IPS-18c (cell line): Measurements from ENCODE around the gene OSBPL8.
A peak's percentile ranks its signal among the peaks of the same experiment; 100 is the strongest.
"Not testable (repeated sequence)": the region's sequence is repeated elsewhere in the genome, so short reads cannot be mapped to it uniquely, and the experiment has no call there.

Experiments
- H3K4me3 ChIP-seq: 2 replicates; pipeline ENCODE4 v1.7.0; 2013; ENCODE audit warnings: low read depth, mild to moderate bottlenecking, low read length, moderate library complexity; ENCODE audit not compliant: insufficient read depth
- H3K9me3 ChIP-seq: one replicate; pipeline ENCODE4 v1.6.1; 2013; ENCODE audit warnings: mild to moderate bottlenecking, low read length, moderate library complexity; ENCODE audit not compliant: control insufficient read depth, insufficient read depth

OSBPL8 gene

DNA sequence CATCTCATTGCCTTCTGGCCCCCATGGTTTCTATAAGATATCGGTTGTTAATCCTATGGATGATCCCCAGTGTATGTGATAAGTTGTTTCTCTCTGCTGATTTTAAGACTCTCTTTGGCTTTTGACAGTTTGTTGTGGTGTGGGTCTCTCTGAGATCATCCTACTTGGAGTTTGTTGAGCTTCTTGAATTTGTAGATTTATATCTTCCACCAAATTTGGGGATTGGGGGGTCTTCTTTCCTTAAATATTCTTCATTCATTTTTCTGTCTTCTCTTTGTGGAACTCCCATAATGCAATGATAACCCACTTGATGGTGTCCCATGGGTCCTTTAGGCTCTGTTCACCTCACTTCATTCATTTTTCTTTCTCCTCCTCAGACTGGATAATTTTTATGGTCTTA is 191.3 kb downstream of the OSBPL8 start:
- H3K9me3 ChIP-seq, result no peaks in the 10 kb centered on the region
- no peak overlapping the region for H3K4me3 ChIP-seq

DNA sequence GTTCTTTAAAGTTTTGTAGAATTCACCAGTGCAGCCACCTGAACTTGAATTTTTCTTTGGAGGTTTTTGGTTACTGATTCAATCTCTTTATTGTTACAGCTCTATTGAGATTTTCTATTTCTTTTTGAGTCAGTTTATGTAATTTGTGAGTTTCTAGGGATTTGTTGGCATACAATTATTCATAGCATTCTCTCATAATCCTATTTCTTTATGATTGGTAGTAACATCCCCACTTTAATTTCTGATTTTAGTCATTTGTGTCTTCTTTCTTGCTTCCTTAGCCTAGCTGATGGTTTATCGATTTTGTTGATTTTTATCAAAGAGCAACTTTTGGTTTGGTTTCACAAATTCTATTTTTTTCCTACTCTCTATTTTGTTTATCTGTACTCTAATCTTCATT is 193.4 kb downstream of the OSBPL8 start:
- no peak overlapping the region for H3K4me3 ChIP-seq
- H3K9me3 ChIP-seq, result no peaks in the 10 kb centered on the region

DNA sequence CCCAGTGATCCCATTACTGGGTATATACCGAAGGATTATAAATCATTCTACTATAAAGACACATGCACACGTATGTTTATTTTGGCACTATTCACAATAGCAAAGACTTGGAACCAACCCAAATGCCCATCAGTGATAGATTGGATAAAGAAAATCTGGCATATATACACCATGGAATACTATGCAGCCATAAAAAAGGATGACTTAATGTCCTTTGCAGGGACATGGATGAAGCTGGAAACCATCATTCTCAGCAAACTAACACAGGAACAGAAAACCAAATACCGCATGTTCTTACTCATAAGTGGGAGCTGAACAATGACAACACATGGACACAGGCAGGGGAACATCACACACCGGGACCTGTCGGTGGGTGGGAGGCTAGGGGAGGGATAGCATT is 195.4 kb downstream of the OSBPL8 start:
- H3K4me3 ChIP-seq, H3K9me3 ChIP-seq: not testable (repeated sequence)

GRCh38 chr12:76360316-76360715 is 199.3 kb downstream of the OSBPL8 start:
- Histone ChIP-seq H3K9me3 (no peaks in the 10 kb centered on the region), H3K4me3 (no peak overlapping the region)

GRCh38 chr12:76356071-76356470 is 203.5 kb downstream of the OSBPL8 start:
- Histone ChIP-seq H3K9me3 (no peaks in the 10 kb centered on the region), H3K4me3 (no peak overlapping the region)

- peak within 1 kb of the TSS; percentile 94 for H3K4me3 ChIP-seq
- H3K9me3 ChIP-seq, result no peaks in the 10 kb centered on the region
These were observed 211.3 kb downstream of the OSBPL8 start, which contains the start of gene BBS10 for GRCh38 chr12:76348079-76348901. Gene BBS10 (minus strand): TSS chr12:76348415. CDS start chr12:76348358, 57 bp downstream.

- Histone ChIP-seq H3K9me3 (no peaks in the 10 kb centered on the region), H3K4me3 (no peak overlapping the region)
These were observed 212.7 kb downstream of the OSBPL8 start for GRCh38 chr12:76346798-76347420.

GRCh38 chr12:76346236-76346635 is 213.3 kb downstream of the OSBPL8 start:
- H3K9me3 ChIP-seq, result no peaks in the 10 kb centered on the region

GRCh38 chr12:76345569-76345968 is 214.0 kb downstream of the OSBPL8 start:
- Histone ChIP-seq H3K4me3 (no peak overlapping the region), H3K9me3 (no peaks in the 10 kb centered on the region)

More at GRCh38 chr12:76346236-76346635, 213.3 kb downstream of the OSBPL8 start:
- no peak overlapping the region for H3K4me3 ChIP-seq

DNA sequence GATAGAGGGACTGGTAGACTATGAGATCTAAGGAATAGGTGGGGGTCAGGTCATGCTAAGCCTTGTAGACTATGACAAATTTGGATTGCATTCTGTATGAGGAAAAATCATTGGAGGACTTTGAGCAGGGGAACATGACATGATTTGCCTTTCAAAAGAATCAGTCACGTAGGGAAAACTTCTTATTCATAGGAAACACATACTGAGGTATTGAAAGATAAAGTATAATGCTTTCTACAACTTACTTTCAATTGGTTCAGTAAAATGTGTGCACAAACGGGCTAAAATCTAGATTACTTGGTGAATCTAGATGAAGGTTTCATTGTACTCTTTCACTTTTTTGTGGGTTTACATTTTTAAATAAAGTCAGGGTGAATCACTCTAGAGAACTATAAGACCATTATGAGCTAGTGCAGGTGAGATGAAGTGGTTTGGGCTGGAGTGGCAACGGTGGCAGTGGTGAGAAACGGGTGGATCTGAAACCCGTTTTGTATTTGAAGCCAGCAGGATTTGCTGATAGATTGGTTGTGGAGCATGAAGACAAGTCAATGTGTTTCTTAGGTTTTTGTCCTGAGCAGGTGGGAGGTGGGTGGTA is 218.0 kb downstream of the OSBPL8 start:
- Histone ChIP-seq H3K4me3 (no peak overlapping the region), H3K9me3 (no peaks in the 10 kb centered on the region)

DNA sequence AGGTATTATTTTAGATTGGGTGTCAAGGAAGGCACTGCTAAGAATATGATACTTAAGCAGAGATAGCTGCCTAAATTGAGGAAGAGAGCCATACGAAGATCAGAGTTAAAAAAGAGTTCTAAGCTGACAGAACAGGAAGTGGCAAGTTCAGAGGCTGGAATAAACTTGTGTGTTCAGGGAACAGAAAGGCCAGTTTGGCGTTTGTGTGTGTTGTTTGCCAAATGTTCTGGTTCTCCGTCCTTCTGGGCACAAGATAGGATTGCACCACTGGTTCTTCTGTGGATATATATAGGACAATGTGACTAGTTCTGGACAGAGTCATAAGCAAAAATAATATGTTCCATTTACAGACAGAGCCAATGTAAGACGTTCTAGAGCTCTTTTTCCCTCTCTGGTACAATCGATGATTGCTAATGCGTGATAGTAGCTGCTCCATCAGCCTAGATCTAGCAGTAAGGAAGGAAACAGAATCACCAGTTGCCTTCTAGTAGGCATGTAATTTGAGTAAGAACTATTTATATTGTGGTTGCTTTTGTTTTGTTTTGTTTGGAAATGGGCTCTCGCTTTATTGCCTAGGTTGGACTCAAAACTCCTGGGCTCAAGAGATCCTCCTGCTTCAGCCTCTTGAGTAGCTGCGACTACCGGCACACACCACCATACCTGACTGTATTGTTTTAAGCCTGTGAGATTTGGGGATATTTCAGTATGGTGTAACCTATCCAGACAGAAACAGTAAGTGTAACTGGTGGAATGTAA is 218.7 kb downstream of the OSBPL8 start:
- Histone ChIP-seq H3K4me3 (no peak overlapping the region), H3K9me3 (no peaks in the 10 kb centered on the region)

DNA sequence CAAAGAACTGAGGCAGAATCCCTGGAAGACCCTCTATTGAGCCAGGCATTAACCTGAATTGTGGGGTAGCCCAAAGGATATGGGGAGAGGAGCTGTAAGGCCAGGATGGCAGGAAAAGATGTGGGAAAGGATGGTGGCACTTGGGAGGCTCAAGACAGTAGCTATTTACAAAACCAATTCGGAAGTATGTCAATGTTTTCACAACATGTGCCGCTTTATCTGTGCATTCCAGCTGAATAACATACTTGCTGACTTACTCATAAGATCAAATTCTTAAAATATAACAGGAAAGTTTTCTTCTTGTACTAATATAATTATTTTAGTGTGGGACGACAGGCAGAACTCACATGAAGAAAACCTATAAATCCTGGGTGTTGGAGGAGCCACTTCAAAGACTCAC is 222.0 kb downstream of the OSBPL8 start:
- H3K9me3 ChIP-seq, result no peaks in the 10 kb centered on the region
- no peak overlapping the region for H3K4me3 ChIP-seq

DNA sequence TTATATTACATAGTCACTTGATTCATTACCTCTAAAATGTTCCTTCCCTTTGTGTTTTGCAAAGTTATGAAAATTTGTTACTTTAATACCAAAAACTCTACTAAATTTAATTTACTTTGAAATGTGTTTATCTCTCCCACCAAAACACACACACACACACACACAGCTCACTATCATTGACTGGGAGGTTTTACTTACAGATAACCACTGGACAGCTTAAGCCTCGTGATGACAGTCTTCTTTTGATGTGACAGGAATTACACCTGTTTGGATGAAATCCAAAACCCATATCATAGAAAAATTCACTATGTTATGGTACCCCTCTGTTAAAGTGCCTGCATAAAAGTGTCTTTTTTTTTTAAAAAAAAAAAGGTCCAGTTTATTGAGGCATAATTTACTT is 227.0 kb downstream of the OSBPL8 start:
- H3K4me3 ChIP-seq, result no peak overlapping the region
- H3K9me3 ChIP-seq, result no peaks in the 10 kb centered on the region

GRCh38 chr12:76329606-76330005 is 230.0 kb downstream of the OSBPL8 start:
- Histone ChIP-seq H3K9me3 (no peaks in the 10 kb centered on the region), H3K4me3 (no peak overlapping the region)

DNA sequence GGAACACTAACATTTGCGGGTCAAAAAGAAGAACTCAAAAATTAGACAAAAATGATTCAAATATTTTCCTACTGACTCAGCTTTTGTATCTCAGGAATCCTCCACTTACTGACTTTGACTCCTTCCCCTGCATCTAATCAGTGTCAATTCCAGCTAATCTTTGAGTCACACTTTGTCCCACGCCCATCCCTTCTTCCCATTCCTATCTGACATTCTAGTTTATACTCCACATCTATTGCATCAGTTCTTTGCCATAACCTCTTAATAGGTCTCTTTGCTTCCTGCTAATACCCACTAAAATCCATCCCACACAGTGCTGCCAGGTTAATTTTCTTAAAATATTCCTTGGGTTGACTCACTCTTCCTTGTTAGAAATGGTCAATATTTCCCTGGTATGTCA is 230.4 kb downstream of the OSBPL8 start:
- Histone ChIP-seq H3K4me3 (no peak overlapping the region), H3K9me3 (no peaks in the 10 kb centered on the region)

- H3K9me3 ChIP-seq, H3K4me3 ChIP-seq: not testable (repeated sequence)
These were observed 239.8 kb downstream of the OSBPL8 start for GRCh38 chr12:76319595-76320319.
